OCI-LY7 (cell line): ENCODE measurements around the gene MIER3. TPM values are rescaled to one million over a fixed set of nuclear protein-coding genes. Genes with fewer than 3 reads are reported as not detected.

ENCODE experiments used
- BruUV-seq: library from RNA; stranded (reverse); fragments of 400-500 nt; replicated peaks from 2 replicates; lab custom pipeline; 2021; lab: Mats Ljungman, UMichigan
- CTCF ChIA-PET: fragments of 300-600 bp; sonication (Branson Sonifier 250); formaldehyde crosslinking; loops from one replicate; lab custom pipeline; 2022; ENCODE audit warnings: antibody characterized with exemption; ENCODE audit not compliant: unreplicated experiment; lab: Charles Lee
- POLR2A ChIA-PET: fragments of 300-600 bp; sonication (Branson Sonifier 250); formaldehyde crosslinking; loops from one replicate; lab custom pipeline; 2022; ENCODE audit warnings: antibody characterized with exemption; lab: Charles Lee
- DNase-seq: peaks from one replicate; pipeline ENCODE4 v3.0.0-alpha.2; 2015; ENCODE audit warnings: low spot score
- H2AFZ ChIP-seq: fragments of 200-600 bp; sonication (generic), shearing (Covaris generic); 2 replicates; pipeline ENCODE4 v1.6.1; 2014; ENCODE audit warnings: mild to moderate bottlenecking, antibody characterized with exemption, low read length, moderate library complexity
- H3K27ac ChIP-seq: fragments of 200-600 bp; sonication (generic); 2 replicates; pipeline ENCODE4 v1.5.1; 2014; ENCODE audit warnings: mixed run types, low read depth, mild to moderate bottlenecking, moderate library complexity, low read length, inconsistent platforms; ENCODE audit not compliant: poor library complexity, severe bottlenecking
- H3K36me3 ChIP-seq: fragments of 200-600 bp; sonication (generic); 2 replicates; pipeline ENCODE4 v1.6.1; 2014; ENCODE audit warnings: mild to moderate bottlenecking, antibody characterized with exemption, low read length, moderate library complexity, mixed read lengths; ENCODE audit not compliant: insufficient read depth
- H3K4me1 ChIP-seq: fragments of 200-600 bp; sonication (generic); 2 replicates; pipeline ENCODE4 v1.5.1; 2014; ENCODE audit warnings: mild to moderate bottlenecking, low read length; ENCODE audit not compliant: insufficient read depth, poor library complexity, severe bottlenecking
- H3K4me2 ChIP-seq: fragments of 200-600 bp; sonication (generic); 2 replicates; pipeline ENCODE4 v1.6.1; 2014; ENCODE audit warnings: mild to moderate bottlenecking, low read length
- H3K4me3 ChIP-seq: fragments of 200-600 bp; sonication (generic); 2 replicates; pipeline ENCODE4 v1.5.1; 2014; ENCODE audit warnings: mild to moderate bottlenecking, low read depth, low read length; ENCODE audit not compliant: poor library complexity, severe bottlenecking
- H3K79me2 ChIP-seq: fragments of 200-600 bp; sonication (generic); 2 replicates; pipeline ENCODE4 v1.6.1; 2016; ENCODE audit warnings: low read depth, mild to moderate bottlenecking, low read length, moderate library complexity, mixed read lengths; ENCODE audit not compliant: insufficient read depth
- H3K9me2 ChIP-seq: fragments of 200-600 bp; sonication (generic); 2 replicates; pipeline ENCODE4 v1.6.1; 2016; ENCODE audit warnings: mild to moderate bottlenecking, low read length, mixed read lengths; ENCODE audit not compliant: insufficient read depth
- H3K9me3 ChIP-seq: fragments of 200-600 bp; sonication (generic); 2 replicates; pipeline ENCODE4 v1.6.1; 2014; ENCODE audit warnings: mild to moderate bottlenecking, mixed run types, low read length, mixed read lengths
- H4K20me1 ChIP-seq: fragments of 200-600 bp; sonication (generic); 2 replicates; pipeline ENCODE4 v1.6.1; 2014; ENCODE audit warnings: mild to moderate bottlenecking, antibody characterized with exemption, low read length, moderate library complexity, mixed read lengths; ENCODE audit not compliant: insufficient read depth
- EZH2phosphoT487 ChIP-seq: fragments of 200-600 bp; sonication (generic); IDR thresholded peaks from 2 replicates; pipeline ENCODE4 v1.6.1; 2018; ENCODE audit warnings: low read depth, borderline replicate concordance, mild to moderate bottlenecking, mixed run types, antibody characterized with exemption, low read length, moderate library complexity, mixed read lengths
- intact Hi-C: fragments of 100-400 bp; cut with micrococcal nuclease; formaldehyde crosslinking; loops from one replicate; pipeline ENCODE4 v1.10.0; 2022; ENCODE audit not compliant: unreplicated experiment
- total RNA-seq, 2 experiments: library from RNA; depleted of rRNA in 1 of 2; stranded (reverse); fragments of >200 nt in 1 of 2; shearing (Covaris generic) in 1 of 2; gene quantifications; 2 replicates each; pipeline ENCODE4 v1.2.3, GENCODE V29; 2014 to 2022
- TF ChIP-seq, protein P1 (sequence below): fragments of 200-600 bp; sonication (generic); conservative IDR thresholded peaks from 2 replicates; pipeline ENCODE4 v1.5.1; 2014; ENCODE audit warnings: mild to moderate bottlenecking, antibody characterized with exemption, low read length, moderate library complexity, mixed read lengths

MIER3 gene
- total RNA-seq, 2 experiments from 2014 or later = 12.6 to 29.2 TPM

DNA sequence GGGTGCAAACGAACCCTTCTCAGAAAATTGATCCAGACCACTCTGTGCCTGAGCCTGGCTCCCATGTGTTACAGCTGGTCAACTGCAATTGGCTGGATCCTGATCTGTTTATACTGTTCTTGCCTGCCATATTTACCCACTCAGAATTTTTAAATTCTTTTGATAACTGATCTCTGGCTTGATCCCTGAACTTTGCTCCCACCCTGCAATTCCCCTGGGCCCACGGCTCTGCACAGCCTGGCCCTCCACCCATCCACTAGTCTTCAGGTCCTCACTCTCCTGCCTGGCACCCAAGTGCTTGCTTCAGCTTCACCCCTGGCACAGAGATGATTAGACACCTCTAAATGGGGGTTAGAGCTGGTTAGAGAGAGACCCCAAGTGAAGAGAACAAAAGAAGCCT lies 25.9 kb upstream of the MIER3 start:
- no peaks in the 10 kb centered on the region for H3K9me2 ChIP-seq
- no peak for DNase-seq
- no peaks in the 10 kb centered on the region for H4K20me1 ChIP-seq
- H3K36me3 ChIP-seq = no peaks in the 10 kb centered on the region
- H3K79me2 ChIP-seq = no peaks in the 10 kb centered on the region
- no peaks in the 10 kb centered on the region for H3K9me3 ChIP-seq
- TF ChIP-seq, protein P1, sequence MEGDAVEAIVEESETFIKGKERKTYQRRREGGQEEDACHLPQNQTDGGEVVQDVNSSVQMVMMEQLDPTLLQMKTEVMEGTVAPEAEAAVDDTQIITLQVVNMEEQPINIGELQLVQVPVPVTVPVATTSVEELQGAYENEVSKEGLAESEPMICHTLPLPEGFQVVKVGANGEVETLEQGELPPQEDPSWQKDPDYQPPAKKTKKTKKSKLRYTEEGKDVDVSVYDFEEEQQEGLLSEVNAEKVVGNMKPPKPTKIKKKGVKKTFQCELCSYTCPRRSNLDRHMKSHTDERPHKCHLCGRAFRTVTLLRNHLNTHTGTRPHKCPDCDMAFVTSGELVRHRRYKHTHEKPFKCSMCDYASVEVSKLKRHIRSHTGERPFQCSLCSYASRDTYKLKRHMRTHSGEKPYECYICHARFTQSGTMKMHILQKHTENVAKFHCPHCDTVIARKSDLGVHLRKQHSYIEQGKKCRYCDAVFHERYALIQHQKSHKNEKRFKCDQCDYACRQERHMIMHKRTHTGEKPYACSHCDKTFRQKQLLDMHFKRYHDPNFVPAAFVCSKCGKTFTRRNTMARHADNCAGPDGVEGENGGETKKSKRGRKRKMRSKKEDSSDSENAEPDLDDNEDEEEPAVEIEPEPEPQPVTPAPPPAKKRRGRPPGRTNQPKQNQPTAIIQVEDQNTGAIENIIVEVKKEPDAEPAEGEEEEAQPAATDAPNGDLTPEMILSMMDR = no peak
- TF ChIP-seq EZH2phosphoT487 = no peak
- no peak overlapping the region for H3K27ac ChIP-seq
- no peak overlapping the region for H2AFZ ChIP-seq
- ChIA-PET POLR2A (no interaction called here), CTCF (no interaction called here)
- BruUV-seq = no TSS peak
- intact Hi-C loops = no loop called here
- H3K4me2 ChIP-seq = no peak overlapping the region
- no peaks in the 10 kb centered on the region for H3K4me1 ChIP-seq
- H3K4me3 ChIP-seq = no peak overlapping the region

DNA sequence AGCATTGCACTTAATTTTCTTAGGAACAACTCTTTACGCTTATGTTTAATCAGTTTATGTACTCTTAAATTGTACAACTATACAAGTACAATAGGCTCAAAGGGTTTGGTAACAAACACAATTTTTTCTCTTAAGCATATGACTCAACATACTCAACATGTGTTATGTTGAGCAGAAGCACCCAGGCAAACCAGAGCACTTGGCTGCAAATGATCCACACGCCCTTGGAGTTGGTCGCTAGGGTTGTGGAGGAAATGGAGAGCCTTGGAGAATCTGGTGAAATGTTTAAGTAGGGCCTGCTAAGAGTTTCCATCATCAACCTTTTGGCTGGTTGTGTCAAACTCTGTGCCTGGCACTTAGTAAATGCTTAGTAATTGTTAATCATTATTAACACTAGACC lies 25.1 kb upstream of the MIER3 start:
- H3K79me2 ChIP-seq = no peaks in the 10 kb centered on the region
- no peak overlapping the region for H2AFZ ChIP-seq
- no peaks in the 10 kb centered on the region for H3K36me3 ChIP-seq
- POLR2A ChIA-PET = no interaction called here
- intact Hi-C loops = no loop called here
- H3K4me3 ChIP-seq = no peak overlapping the region
- no peak overlapping the region for H3K27ac ChIP-seq
- no peaks in the 10 kb centered on the region for H3K9me2 ChIP-seq
- CTCF ChIA-PET = no interaction called here
- BruUV-seq = no TSS peak
- no peak overlapping the region for H3K4me2 ChIP-seq
- H3K4me1 ChIP-seq = no peaks in the 10 kb centered on the region
- DNase-seq = no peak
- TF ChIP-seq, protein P1 = no peak
- TF ChIP-seq EZH2phosphoT487 = no peak
- H4K20me1 ChIP-seq = no peaks in the 10 kb centered on the region
- H3K9me3 ChIP-seq = no peaks in the 10 kb centered on the region

DNA sequence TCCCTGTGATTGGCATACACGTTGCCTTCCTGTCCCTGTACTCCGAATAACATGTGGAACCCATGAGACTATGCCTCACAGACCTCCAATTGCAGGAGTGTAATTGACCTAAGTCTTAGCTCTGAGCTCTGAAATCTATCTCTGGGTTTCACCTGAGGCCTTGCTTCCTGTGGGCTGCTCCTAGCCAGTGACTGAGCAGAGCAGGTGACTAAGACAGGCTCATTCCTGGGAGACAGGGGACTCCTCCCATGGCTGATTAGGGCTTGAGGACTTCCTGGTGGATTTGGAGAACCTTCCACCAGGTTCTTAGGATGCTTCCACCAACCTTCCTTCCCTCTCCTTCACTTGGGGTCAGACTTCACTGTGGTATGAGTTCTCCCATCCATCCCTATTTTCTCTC lies 22.3 kb upstream of the MIER3 start:
- no peaks in the 10 kb centered on the region for H4K20me1 ChIP-seq
- H2AFZ ChIP-seq = no peak overlapping the region
- H3K79me2 ChIP-seq = no peaks in the 10 kb centered on the region
- BruUV-seq = no TSS peak
- H3K27ac ChIP-seq = no peak overlapping the region
- no peak overlapping the region for H3K4me2 ChIP-seq
- no peaks in the 10 kb centered on the region for H3K4me1 ChIP-seq
- no peaks in the 10 kb centered on the region for H3K9me2 ChIP-seq
- CTCF ChIA-PET = no interaction called here
- H3K4me3 ChIP-seq = no peak overlapping the region
- intact Hi-C loops = no loop called here
- H3K9me3 ChIP-seq = no peaks in the 10 kb centered on the region
- DNase-seq = no peak
- H3K36me3 ChIP-seq = no peaks in the 10 kb centered on the region
- TF ChIP-seq, protein P1 = no peak
- TF ChIP-seq EZH2phosphoT487 = no peak
- POLR2A ChIA-PET = interaction anchor here (0.6 kb wide), 1 partner anchor 978 kb away, joined by 3 read pairs; no protein-coding TSS in a partner anchor
